Kidney (tissue), 14 donors: Measurements from ENCODE around the gene PDLIM7. TPM values are rescaled to one million over a fixed set of nuclear protein-coding genes. Genes with fewer than 3 reads are reported as not detected.
A peak's percentile ranks its signal among the peaks of the same experiment; 100 is the strongest.

ENCODE experiments used
- DNase-seq, 5 donors: peaks; one replicate each; pipeline ENCODE4 v3.0.0-alpha.2; 2013 to 2020
- FAIRE-seq: peaks from 2 replicates; lab custom pipeline; 2012; peaks lifted over from hg19 to GRCh38; lab: Jason Lieb, UNC
- H3K27ac ChIP-seq, 2 donors: one replicate each; pipeline ENCODE4 v1.7.0; 2013; ENCODE audit warnings: low read depth in 2 of 2, low read length in 2 of 2, inconsistent platforms in 1 of 2
- H3K27me3 ChIP-seq: one replicate; pipeline ENCODE4 v1.7.1; 2013; ENCODE audit warnings: low read length, inconsistent platforms; ENCODE audit not compliant: control insufficient read depth, insufficient read depth
- H3K36me3 ChIP-seq, 3 donors: one replicate each; pipeline versions ENCODE4 v1.7.0 to v1.7.1; 2013; ENCODE audit warnings: low read length in 3 of 3, control low read depth in 1 of 3, inconsistent platforms in 1 of 3; ENCODE audit not compliant: insufficient read depth in 3 of 3, control insufficient read depth in 2 of 3
- H3K4me1 ChIP-seq, 3 donors: one replicate each; pipeline versions ENCODE4 v1.7.0 to v1.7.1; 2013; ENCODE audit warnings: low read length in 3 of 3, inconsistent platforms in 1 of 3, low read depth in 1 of 3; ENCODE audit not compliant: control insufficient read depth in 2 of 3, insufficient read depth in 2 of 3
- H3K4me3 ChIP-seq, 3 donors: one replicate each; pipeline versions ENCODE4 v1.7.0 to v1.8.1; 2013; ENCODE audit warnings: low read length in 3 of 3, control low read depth in 1 of 3, inconsistent platforms in 1 of 3
- H3K9ac ChIP-seq, 3 donors: one replicate each; pipeline versions ENCODE4 v1.7.0 to v1.7.1; 2013; ENCODE audit warnings: low read length in 3 of 3, control low read depth in 1 of 3, inconsistent platforms in 1 of 3
- H3K9me3 ChIP-seq, 3 donors: one replicate each; pipeline versions ENCODE4 v1.7.0 to v1.7.1; 2013; ENCODE audit warnings: low read length in 3 of 3, control low read depth in 1 of 3, inconsistent platforms in 1 of 3; ENCODE audit not compliant: control insufficient read depth in 2 of 3, insufficient read depth in 1 of 3
- intact Hi-C: fragments of 100-400 bp; cut with DNase I; formaldehyde crosslinking; loops from one replicate; pipeline ENCODE4 v1.11.1; 2022
- polyA plus RNA-seq: library from polyadenylated mRNA; stranded (reverse); fragments of 350-450 nt; fragmentation: Illumina TruSeq; extraction: RNeasy Lipid Tissue Mini Kit (QIAGEN cat#74804); gene quantifications from one replicate; pipeline ENCODE4 v1.2.3, GENCODE V29; 2014; ENCODE audit warnings: low read depth, low replicate concordance; ENCODE audit not compliant: insufficient read depth
- total RNA-seq: library from RNA; stranded (reverse); fragmentation: NEBNext Ultra II Directional; extraction: Animal tissue kit (Norgen Biotek cat#: 25700); gene quantifications from one replicate; pipeline ENCODE4 v1.2.1, GENCODE V29; 2021
- TF ChIP-seq, protein P1 (sequence below): IDR thresholded peaks from 3 replicates; pipeline ENCODE4 v1.5.1; 2012; ENCODE audit warnings: mild to moderate bottlenecking, moderate library complexity, borderline replicate concordance; ENCODE audit not compliant: insufficient read depth; ENCODE audit errors: extremely low read depth
- donor health status: control.
- donor health status: control.
- donor health status: control.
- donor health status: control.
- donor health status: control.
- donor health status: DM: yes; HTN: yes; CAD: no.
- donor health status: Normal renal cell carcinoma (clear cell type).

Gene PDLIM7
- total and polyA plus RNA-seq, 2 donors from 2014 or later, result 46.4 to 89.7 TPM

DNA sequence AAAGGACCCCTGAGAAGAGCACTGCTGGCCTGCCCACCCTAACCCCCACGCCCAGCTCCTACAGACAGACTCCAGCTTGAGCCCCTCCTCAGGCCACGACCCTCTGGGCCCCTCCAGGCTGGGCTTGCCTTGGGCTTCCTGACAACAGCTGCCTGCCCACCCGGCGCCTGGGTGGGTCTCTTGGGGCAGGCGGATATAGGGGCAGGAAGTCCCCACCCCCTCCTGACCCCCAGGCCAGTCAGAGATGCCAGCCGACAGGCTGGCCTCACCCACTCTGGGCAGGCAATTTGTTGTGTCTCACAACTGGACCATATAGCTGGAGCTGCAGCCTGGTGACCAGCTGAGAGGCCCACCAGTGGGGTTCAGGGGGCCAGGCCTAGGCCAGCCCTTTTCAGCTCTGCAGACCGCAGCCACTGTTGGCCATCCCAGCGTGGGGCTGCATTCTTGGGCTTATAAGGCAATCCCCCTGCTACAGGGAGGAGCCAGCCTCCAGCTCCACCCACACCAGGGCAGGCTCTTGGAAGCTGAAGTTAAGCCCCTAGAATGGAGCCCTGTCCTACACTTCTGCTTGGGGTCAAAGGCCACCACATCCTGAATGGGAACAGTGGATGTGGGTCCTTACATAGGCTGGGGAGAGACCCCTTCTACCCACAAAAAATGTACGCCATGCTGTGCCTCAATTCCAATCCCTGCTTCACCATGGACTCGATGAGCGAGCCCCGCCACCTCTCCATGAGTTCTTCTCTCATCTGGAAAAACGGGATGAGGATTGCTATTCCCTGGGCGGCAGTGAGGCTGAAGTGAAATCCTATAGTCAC is 2.0 kb downstream of the PDLIM7 start:
- Histone ChIP-seq H3K27ac (peak overlapping the region; percentile 43 to 91), H3K27me3 (no peaks in the 10 kb centered on the region), H3K36me3 (no peaks in the 10 kb centered on the region), H3K9me3 (no peaks in the 10 kb centered on the region), H3K9ac (peak overlapping the region in 1 of 3 donors; percentile 46), H3K4me1 (peaks cover 0 to 14% (median 3%) of the 10 kb centered on the region in 3 donors), H3K4me3 (peak overlapping the region in 2 of 3 donors; percentile 36 to 49)
- TF ChIP-seq, protein P1, sequence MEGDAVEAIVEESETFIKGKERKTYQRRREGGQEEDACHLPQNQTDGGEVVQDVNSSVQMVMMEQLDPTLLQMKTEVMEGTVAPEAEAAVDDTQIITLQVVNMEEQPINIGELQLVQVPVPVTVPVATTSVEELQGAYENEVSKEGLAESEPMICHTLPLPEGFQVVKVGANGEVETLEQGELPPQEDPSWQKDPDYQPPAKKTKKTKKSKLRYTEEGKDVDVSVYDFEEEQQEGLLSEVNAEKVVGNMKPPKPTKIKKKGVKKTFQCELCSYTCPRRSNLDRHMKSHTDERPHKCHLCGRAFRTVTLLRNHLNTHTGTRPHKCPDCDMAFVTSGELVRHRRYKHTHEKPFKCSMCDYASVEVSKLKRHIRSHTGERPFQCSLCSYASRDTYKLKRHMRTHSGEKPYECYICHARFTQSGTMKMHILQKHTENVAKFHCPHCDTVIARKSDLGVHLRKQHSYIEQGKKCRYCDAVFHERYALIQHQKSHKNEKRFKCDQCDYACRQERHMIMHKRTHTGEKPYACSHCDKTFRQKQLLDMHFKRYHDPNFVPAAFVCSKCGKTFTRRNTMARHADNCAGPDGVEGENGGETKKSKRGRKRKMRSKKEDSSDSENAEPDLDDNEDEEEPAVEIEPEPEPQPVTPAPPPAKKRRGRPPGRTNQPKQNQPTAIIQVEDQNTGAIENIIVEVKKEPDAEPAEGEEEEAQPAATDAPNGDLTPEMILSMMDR, result no peak
- FAIRE-seq (no peak), DNase-seq (peak; percentile 80 to 95 (median 87))
- intact Hi-C loops, result no loop called here

GRCh38 chr5:177494346-177495195 is 2.8 kb downstream of the PDLIM7 start:
- no peaks in the 10 kb centered on the region for H3K36me3 ChIP-seq
- intact Hi-C loops, result no loop called here
- H3K9ac ChIP-seq, result no peak overlapping the region
- H3K27ac ChIP-seq, result peak overlapping the region; percentile 43 to 91
- peak; percentile 70 to 92 (median 88) for DNase-seq
- no peak overlapping the region for H3K4me3 ChIP-seq
- no peaks in the 10 kb centered on the region for H3K27me3 ChIP-seq
- FAIRE-seq, result no peak
- TF ChIP-seq, protein P1, result peak; percentile 11
- no peaks in the 10 kb centered on the region for H3K9me3 ChIP-seq
- H3K4me1 ChIP-seq, result peaks cover 0 to 14% (median under 1%) of the 10 kb centered on the region in 3 donors

GRCh38 chr5:177493795-177494345 is 3.5 kb downstream of the PDLIM7 start:
- Histone ChIP-seq H3K9ac (no peak overlapping the region), H3K9me3 (no peaks in the 10 kb centered on the region), H3K4me1 (peaks cover 0 to 14% (median 0%) of the 10 kb centered on the region in 3 donors), H3K27ac (peak overlapping the region in 1 of 2 donors; percentile 72), H3K4me3 (no peak overlapping the region), H3K36me3 (no peaks in the 10 kb centered on the region), H3K27me3 (no peaks in the 10 kb centered on the region)
- FAIRE-seq (no peak), DNase-seq (peak in 1 of 5 donors; percentile 51)
- intact Hi-C loops, result no loop called here
- TF ChIP-seq, protein P1, result no peak
